ENCODE data around the gene EDN2.

The EDN2 gene

DNA sequence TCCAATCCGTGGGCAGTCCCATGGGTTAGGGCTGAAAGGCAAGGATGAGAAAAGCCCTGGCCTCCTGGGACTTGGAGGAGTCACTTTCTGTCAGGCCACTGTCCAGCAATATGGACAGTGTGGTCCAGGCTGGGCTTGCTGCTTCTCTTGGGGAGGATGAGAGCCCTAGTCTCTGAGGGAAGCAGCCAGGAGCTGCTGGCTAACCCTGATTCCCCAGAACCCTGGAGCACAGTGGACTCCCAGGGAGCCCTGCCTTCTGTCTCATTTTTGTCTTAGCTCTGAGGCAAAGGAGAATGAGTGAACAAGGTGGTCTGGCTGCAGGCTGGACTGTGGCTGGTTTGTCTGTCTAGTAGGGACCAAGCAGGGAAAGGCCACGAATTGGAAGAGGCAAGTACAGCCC, 23.8 kb upstream of the EDN2 start:
- H3K9me3 Mint-ChIP-seq, result no peaks in the 10 kb centered on the region
- no peak overlapping the region for H3K4me3 Mint-ChIP-seq
- H3K4me1 Mint-ChIP-seq, result no peaks in the 10 kb centered on the region
- no peak overlapping the region for H3K27ac Mint-ChIP-seq
- no peaks in the 10 kb centered on the region for H3K27me3 Mint-ChIP-seq
- H3K36me3 Mint-ChIP-seq, result peaks cover 5% of the 10 kb centered on the region

DNA sequence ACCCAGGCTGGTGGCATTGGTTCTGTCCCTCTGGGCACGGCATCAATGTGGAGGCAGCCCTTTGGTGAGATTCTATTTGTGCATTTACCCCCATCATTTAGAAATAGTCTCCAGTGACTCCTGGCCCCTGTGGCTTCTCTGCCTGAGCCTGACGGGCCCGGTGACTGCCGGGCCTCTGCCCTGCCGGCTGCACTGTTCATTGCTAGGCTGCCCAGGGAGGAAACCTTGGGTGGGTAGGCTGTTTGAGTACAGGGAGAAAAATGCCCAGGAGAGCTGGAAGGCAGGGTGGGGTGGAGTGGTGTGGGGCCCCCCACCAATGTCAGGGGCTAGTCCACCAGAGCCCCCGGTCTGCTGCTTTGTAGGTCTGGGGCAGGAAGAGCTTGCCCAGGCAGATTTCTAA, 23.4 kb upstream of the EDN2 start:
- H3K4me1 Mint-ChIP-seq, result no peaks in the 10 kb centered on the region
- H3K9me3 Mint-ChIP-seq, result no peaks in the 10 kb centered on the region
- H3K4me3 Mint-ChIP-seq, result no peak overlapping the region
- H3K27me3 Mint-ChIP-seq, result no peaks in the 10 kb centered on the region
- H3K27ac Mint-ChIP-seq, result no peak overlapping the region
- peaks cover 4% of the 10 kb centered on the region for H3K36me3 Mint-ChIP-seq

DNA sequence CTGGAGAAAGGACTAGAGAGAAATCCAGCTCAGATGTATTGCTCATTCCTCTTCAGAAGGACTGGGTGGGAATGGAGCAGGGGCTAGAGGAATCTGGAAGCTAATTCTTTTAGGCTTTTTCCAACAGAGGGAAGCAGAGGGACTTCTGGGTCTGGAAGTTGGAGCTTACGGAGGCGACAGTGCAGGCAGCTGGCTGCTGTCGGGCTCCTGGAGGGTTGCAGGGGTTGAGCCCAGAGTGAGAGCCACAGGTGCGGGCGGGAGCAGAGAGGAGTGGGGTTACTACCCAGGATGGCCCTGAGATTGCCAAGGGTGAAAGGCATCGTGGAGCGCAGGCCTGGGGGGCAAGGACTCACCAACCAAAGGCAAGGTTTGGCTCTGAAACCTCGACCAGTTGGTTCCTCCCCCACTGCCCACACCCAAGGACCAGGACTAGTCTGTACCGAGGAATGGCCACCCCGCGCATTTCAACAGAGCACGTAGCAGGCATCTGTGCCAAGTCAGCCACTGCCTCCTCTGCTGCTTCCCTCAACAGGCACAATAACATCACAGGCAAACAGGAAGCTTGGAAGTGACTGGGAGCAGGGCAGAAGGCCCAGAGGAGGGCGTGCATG, 22.7 kb upstream of the EDN2 start:
- peak overlapping the region; percentile 83 for H3K27ac Mint-ChIP-seq
- H3K4me3 Mint-ChIP-seq, result no peak overlapping the region
- no peaks in the 10 kb centered on the region for H3K9me3 Mint-ChIP-seq
- H3K27me3 Mint-ChIP-seq, result no peaks in the 10 kb centered on the region
- no peaks in the 10 kb centered on the region for H3K4me1 Mint-ChIP-seq
- peaks cover 4% of the 10 kb centered on the region for H3K36me3 Mint-ChIP-seq

GRCh38 chr1:41504114-41505035, 19.9 kb upstream of the EDN2 start:
- Mint-ChIP-seq H3K27ac (peak overlapping the region; percentile 48), H3K4me1 (no peaks in the 10 kb centered on the region), H3K4me3 (no peak overlapping the region), H3K36me3 (no peaks in the 10 kb centered on the region), H3K9me3 (no peaks in the 10 kb centered on the region), H3K27me3 (no peaks in the 10 kb centered on the region)

DNA sequence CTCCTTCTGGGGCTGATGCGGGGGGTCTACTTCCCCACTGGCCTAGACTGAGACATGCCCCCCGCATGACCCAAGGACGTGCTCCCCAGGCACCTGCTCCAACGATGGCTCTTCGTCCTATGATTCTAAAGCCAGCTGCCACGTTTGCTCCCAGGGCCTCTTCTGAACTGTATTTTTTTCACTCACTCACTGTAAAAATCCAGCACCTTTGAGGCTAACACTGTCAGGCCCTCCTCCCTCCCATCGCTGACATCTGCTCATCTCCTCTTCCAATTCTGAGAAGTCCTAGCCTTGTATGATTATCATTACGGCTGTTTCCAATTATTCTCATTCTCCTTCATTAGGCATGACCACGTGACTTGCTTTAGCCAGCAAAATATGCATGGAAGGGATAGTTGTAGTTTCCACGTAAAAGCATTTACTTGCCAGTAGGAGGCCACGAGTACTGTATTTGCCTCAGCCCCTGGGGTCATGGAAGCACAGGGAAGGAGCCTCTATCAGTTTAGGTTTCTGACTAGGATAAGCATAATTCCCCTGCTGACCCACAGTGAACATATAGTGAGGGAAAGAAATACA, 19.1 kb upstream of the EDN2 start:
- H3K4me1 Mint-ChIP-seq, result no peaks in the 10 kb centered on the region
- H3K27ac Mint-ChIP-seq, result peak overlapping the region; percentile 42
- H3K9me3 Mint-ChIP-seq, result no peaks in the 10 kb centered on the region
- H3K4me3 Mint-ChIP-seq, result no peak overlapping the region
- no peaks in the 10 kb centered on the region for H3K36me3 Mint-ChIP-seq
- H3K27me3 Mint-ChIP-seq, result no peaks in the 10 kb centered on the region

- Mint-ChIP-seq H3K4me1 (no peaks in the 10 kb centered on the region), H3K36me3 (no peaks in the 10 kb centered on the region), H3K27me3 (no peaks in the 10 kb centered on the region), H3K4me3 (no peak overlapping the region), H3K27ac (no peak overlapping the region), H3K9me3 (no peaks in the 10 kb centered on the region)
These were observed 18.4 kb upstream of the EDN2 start for GRCh38 chr1:41502912-41503311.

- H3K9me3 Mint-ChIP-seq, result no peaks in the 10 kb centered on the region
- peaks cover 4% of the 10 kb centered on the region for H3K27me3 Mint-ChIP-seq
- H3K4me3 Mint-ChIP-seq, result no peak overlapping the region
- no peak overlapping the region for H3K27ac Mint-ChIP-seq
- no peaks in the 10 kb centered on the region for H3K36me3 Mint-ChIP-seq
- H3K4me1 Mint-ChIP-seq, result no peaks in the 10 kb centered on the region
These were observed 17.1 kb upstream of the EDN2 start for GRCh38 chr1:41501581-41501980.

GRCh38 chr1:41500781-41501518, 16.5 kb upstream of the EDN2 start:
- H3K36me3 Mint-ChIP-seq, result no peaks in the 10 kb centered on the region
- peaks cover 4% of the 10 kb centered on the region for H3K27me3 Mint-ChIP-seq
- H3K27ac Mint-ChIP-seq, result no peak overlapping the region
- no peak overlapping the region for H3K4me3 Mint-ChIP-seq
- H3K9me3 Mint-ChIP-seq, result no peaks in the 10 kb centered on the region
- no peaks in the 10 kb centered on the region for H3K4me1 Mint-ChIP-seq

- Mint-ChIP-seq H3K27ac (no peak overlapping the region), H3K4me3 (no peak overlapping the region), H3K4me1 (peaks cover 5% of the 10 kb centered on the region), H3K27me3 (peaks cover 9% of the 10 kb centered on the region), H3K36me3 (no peaks in the 10 kb centered on the region), H3K9me3 (no peaks in the 10 kb centered on the region)
These were observed 15.9 kb upstream of the EDN2 start for GRCh38 chr1:41500378-41500777.

DNA sequence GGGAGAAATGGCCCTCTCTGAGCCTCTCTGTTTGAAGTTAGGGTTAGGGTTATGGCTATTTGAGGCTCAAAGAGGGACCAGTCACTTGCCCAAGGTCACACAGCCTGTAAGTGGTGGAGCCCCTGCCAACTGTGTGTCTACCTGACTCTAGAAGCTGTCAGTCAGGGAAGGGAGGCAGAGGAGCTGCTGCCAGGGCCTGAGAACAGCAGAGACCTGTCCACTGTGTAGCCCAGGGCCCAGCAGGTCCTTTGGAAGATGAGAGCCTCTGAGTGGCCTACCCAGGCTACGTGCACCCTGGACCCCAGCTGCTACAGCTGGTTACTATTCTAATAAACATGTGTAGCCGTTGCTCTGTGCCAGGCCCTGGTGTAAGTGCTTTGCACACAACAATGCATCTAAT, 15.1 kb upstream of the EDN2 start:
- H3K9me3 Mint-ChIP-seq, result no peaks in the 10 kb centered on the region
- no peak overlapping the region for H3K27ac Mint-ChIP-seq
- no peaks in the 10 kb centered on the region for H3K36me3 Mint-ChIP-seq
- no peak overlapping the region for H3K4me3 Mint-ChIP-seq
- H3K4me1 Mint-ChIP-seq, result peaks cover 5% of the 10 kb centered on the region
- peaks cover 12% of the 10 kb centered on the region for H3K27me3 Mint-ChIP-seq

DNA sequence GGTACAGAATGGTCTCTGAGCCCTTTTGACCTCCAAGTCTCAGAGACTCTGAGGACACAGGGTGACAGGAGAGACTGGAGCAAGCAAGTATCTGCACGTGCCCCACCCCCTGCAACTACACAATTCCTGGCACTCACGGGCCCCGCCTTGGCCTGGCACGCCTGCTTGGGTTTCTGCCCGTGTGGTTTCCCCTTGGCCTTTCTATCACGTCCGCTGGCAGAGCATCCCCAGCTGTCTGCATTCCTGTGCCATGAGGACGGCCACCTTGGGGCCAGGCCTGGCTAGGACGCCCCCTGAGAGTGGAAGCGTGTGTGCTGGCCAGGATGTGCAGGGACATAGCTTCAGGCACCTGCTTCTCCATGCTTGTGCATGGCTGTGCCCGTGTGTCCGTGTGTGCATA, 14.3 kb upstream of the EDN2 start:
- Mint-ChIP-seq H3K4me1 (peaks cover 5% of the 10 kb centered on the region), H3K36me3 (no peaks in the 10 kb centered on the region), H3K4me3 (no peak overlapping the region), H3K27me3 (peaks cover 13% of the 10 kb centered on the region), H3K27ac (no peak overlapping the region), H3K9me3 (no peaks in the 10 kb centered on the region)

- Mint-ChIP-seq H3K4me1 (peaks cover 5% of the 10 kb centered on the region), H3K36me3 (no peaks in the 10 kb centered on the region), H3K4me3 (no peak overlapping the region), H3K27ac (no peak overlapping the region), H3K9me3 (no peaks in the 10 kb centered on the region), H3K27me3 (peaks cover 13% of the 10 kb centered on the region)
These were observed 13.9 kb upstream of the EDN2 start for GRCh38 chr1:41498391-41498790.

- Mint-ChIP-seq H3K9me3 (no peaks in the 10 kb centered on the region), H3K27ac (no peak overlapping the region), H3K4me3 (no peak overlapping the region), H3K36me3 (no peaks in the 10 kb centered on the region), H3K4me1 (peaks cover 5% of the 10 kb centered on the region), H3K27me3 (peaks cover 13% of the 10 kb centered on the region)
These were observed 13.1 kb upstream of the EDN2 start for GRCh38 chr1:41497461-41498030.

- peaks cover 5% of the 10 kb centered on the region for H3K4me1 Mint-ChIP-seq
- H3K9me3 Mint-ChIP-seq, result no peaks in the 10 kb centered on the region
- H3K27me3 Mint-ChIP-seq, result peaks cover 13% of the 10 kb centered on the region
- peak overlapping the region; percentile 56 for H3K4me3 Mint-ChIP-seq
- no peaks in the 10 kb centered on the region for H3K36me3 Mint-ChIP-seq
- no peak overlapping the region for H3K27ac Mint-ChIP-seq
These were observed 12.6 kb upstream of the EDN2 start for GRCh38 chr1:41497056-41497440.

All from activated naive CD4-positive, alpha-beta T cell treated with anti-CD3 and anti-CD28 coated beads, Interleukin-2, amount 50 U/mL, for 24 hours (primary cell).